ENCODE results near the gene FOXP1.
"Not testable (repeated sequence)": the region's sequence is repeated elsewhere in the genome, so short reads cannot be mapped to it uniquely, and the experiment has no call there.

The FOXP1 gene

GRCh38 chr3:71526448-71526847 lies 57.1 kb downstream of the FOXP1 start:
- not testable (repeated sequence) for DNase-seq

- DNase-seq, result peak; percentile 54
These were observed 58.1 kb downstream of the FOXP1 start for GRCh38 chr3:71525391-71525790.

- no peak for DNase-seq
These were observed 58.9 kb downstream of the FOXP1 start for GRCh38 chr3:71524672-71525071.

- DNase-seq, result no peak
These were observed 59.9 kb downstream of the FOXP1 start for GRCh38 chr3:71523628-71524027.

- no peak for DNase-seq
These were observed 61.3 kb downstream of the FOXP1 start for GRCh38 chr3:71521940-71522876.

- no peak for DNase-seq
These were observed 62.5 kb downstream of the FOXP1 start for GRCh38 chr3:71521021-71521352.

- no peak for DNase-seq
These were observed 63.1 kb downstream of the FOXP1 start for GRCh38 chr3:71520161-71521020.

- no peak for DNase-seq
These were observed 65.4 kb downstream of the FOXP1 start for GRCh38 chr3:71518089-71518488.

GRCh38 chr3:71517271-71517791 lies 66.2 kb downstream of the FOXP1 start:
- no peak for DNase-seq

- DNase-seq, result peak; percentile 76
These were observed 67.7 kb downstream of the FOXP1 start for GRCh38 chr3:71515636-71516365.

GRCh38 chr3:71514621-71515020 lies 68.9 kb downstream of the FOXP1 start:
- DNase-seq, result no peak

- DNase-seq, result no peak
These were observed 70.0 kb downstream of the FOXP1 start for GRCh38 chr3:71513515-71513914.

GRCh38 chr3:71513081-71513480 lies 70.4 kb downstream of the FOXP1 start:
- peak; percentile 14 for DNase-seq

- DNase-seq, result peak; percentile 62
These were observed 71.0 kb downstream of the FOXP1 start for GRCh38 chr3:71512544-71512943.

- no peak for DNase-seq
These were observed 71.5 kb downstream of the FOXP1 start for GRCh38 chr3:71512000-71512399.

- peak; percentile 15 for DNase-seq
These were observed 72.1 kb downstream of the FOXP1 start for GRCh38 chr3:71511446-71511845.

- DNase-seq, result peak; percentile 56
These were observed 72.5 kb downstream of the FOXP1 start for GRCh38 chr3:71511037-71511436.

GRCh38 chr3:71510510-71510909 lies 73.0 kb downstream of the FOXP1 start:
- DNase-seq, result no peak

GRCh38 chr3:71509066-71509465 lies 74.5 kb downstream of the FOXP1 start:
- DNase-seq, result no peak

GRCh38 chr3:71505767-71506350 lies 77.7 kb downstream of the FOXP1 start:
- no peak for DNase-seq

- DNase-seq, result peak; percentile 87
These were observed 79.1 kb downstream of the FOXP1 start for GRCh38 chr3:71504250-71505036.

All from inflammatory macrophage treated with lipopolysaccharide for 4 hours (primary cell).